GM18498 (cell line): Measurements from ENCODE around the gene MAT1A.

ENCODE experiments used
- ATAC-seq: cut with Tn5 transposase; IDR thresholded peaks from one replicate; pipeline ENCODE4 v1.9.1; 2021; ENCODE audit warnings: mild to moderate bottlenecking, moderate library complexity; ENCODE audit not compliant: unreplicated experiment

The MAT1A gene

GRCh38 chr10:80283119-80283518 lies 6.3 kb downstream of the MAT1A start:
- no peak for ATAC-seq

- ATAC-seq = no peak
Measured at GRCh38 chr10:80281784-80282765, 7.4 kb downstream of the MAT1A start.

- no peak for ATAC-seq
Measured at GRCh38 chr10:80281292-80281691, 8.2 kb downstream of the MAT1A start.

- no peak for ATAC-seq
Measured at GRCh38 chr10:80280071-80280800, 9.2 kb downstream of the MAT1A start.

GRCh38 chr10:80279146-80279545 lies 10.3 kb downstream of the MAT1A start:
- no peak for ATAC-seq

- ATAC-seq = no peak
Measured at GRCh38 chr10:80278480-80278879, 11.0 kb downstream of the MAT1A start.

GRCh38 chr10:80277567-80278250 lies 11.7 kb downstream of the MAT1A start:
- no peak for ATAC-seq

- ATAC-seq = no peak
Measured at GRCh38 chr10:80277016-80277415, 12.4 kb downstream of the MAT1A start.

GRCh38 chr10:80276335-80276734 lies 13.1 kb downstream of the MAT1A start:
- no peak for ATAC-seq

GRCh38 chr10:80275756-80276155 lies 13.7 kb downstream of the MAT1A start:
- no peak for ATAC-seq

GRCh38 chr10:80275135-80275498 lies 14.3 kb downstream of the MAT1A start:
- no peak for ATAC-seq

- ATAC-seq = no peak
Measured at GRCh38 chr10:80274396-80275134, 14.9 kb downstream of the MAT1A start.

GRCh38 chr10:80273523-80274170 lies 15.8 kb downstream of the MAT1A start:
- ATAC-seq = no peak

GRCh38 chr10:80272793-80273522 lies 16.5 kb downstream of the MAT1A start:
- ATAC-seq = no peak

GRCh38 chr10:80271416-80271815 lies 18.0 kb downstream of the MAT1A start:
- ATAC-seq = no peak

- ATAC-seq = no peak
Measured at GRCh38 chr10:80270887-80271286, 18.6 kb downstream of the MAT1A start.

GRCh38 chr10:80268938-80269588 lies 20.4 kb downstream of the MAT1A start:
- no peak for ATAC-seq

GRCh38 chr10:80268266-80268665 lies 21.2 kb downstream of the MAT1A start:
- no peak for ATAC-seq

GRCh38 chr10:80266513-80266863 lies 23.0 kb downstream of the MAT1A start:
- ATAC-seq = no peak
